T47D (cell line): ENCODE data around the gene TXLNB.
"Not testable (repeated sequence)": the region's sequence is repeated elsewhere in the genome, so short reads cannot be mapped to it uniquely, and the experiment has no call there.

Experiments used
- DNase-seq, 2 experiments: peaks; one replicate each; pipeline versions ENCODE4 v3.0.0 to v3.0.0-alpha.2; 2011 to 2012; ENCODE audit warnings: low read depth in 1 of 2, low spot score in 1 of 2
- JUND ChIP-seq: IDR thresholded peaks from 2 replicates; pipeline ENCODE4 v1.6.1; 2012; ENCODE audit warnings: low read depth
- in situ Hi-C: cut with HindIII; loops from 2 replicates; pipeline ENCODE4 v1.10.0; 2016; ENCODE audit warnings: low sequenced_read_pairs, low pct_unique_long_range_greater_than_20kb

TXLNB gene

DNA sequence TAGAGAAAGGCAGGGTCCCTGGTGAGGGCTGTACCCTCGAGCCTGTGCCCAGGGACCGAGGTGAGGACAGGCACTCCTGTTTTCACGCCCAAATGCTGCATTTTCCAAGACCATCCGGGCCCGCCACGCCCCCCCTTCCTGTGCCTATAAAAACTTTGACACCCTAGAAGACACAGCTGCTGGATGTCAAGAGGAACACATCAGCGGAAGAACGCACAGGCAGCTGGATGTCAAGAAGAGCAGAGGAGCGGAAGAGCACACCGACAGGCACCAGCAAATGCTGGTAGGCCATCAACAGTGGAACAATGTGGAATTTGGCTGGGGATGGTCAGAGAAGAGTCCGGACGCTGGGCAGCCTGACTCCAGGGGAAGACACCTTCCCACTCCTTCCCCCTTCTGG is 56.1 kb downstream of the TXLNB start:
- no peak for DNase-seq
- in situ Hi-C loops = no loop called here
- TF ChIP-seq JUND = no peak

DNA sequence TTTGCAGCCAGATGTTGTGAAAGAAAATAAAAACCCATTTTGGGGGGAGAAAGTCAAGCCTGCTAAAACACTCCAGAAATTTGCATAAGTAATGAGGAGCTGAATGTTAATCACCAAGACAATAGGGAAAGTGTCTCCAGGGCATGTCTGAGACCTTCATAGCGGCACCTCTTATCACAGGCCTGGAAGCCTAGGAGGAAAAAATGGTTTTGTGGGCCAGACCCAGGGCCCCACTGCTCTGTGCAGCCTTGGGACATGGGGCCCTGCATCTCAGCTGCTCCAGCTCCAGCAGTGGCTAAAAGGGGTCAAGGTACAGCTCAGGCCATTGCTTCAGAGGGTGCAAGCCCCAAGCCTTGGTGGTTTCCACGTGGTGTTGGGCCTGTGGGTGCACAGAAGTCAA is 57.6 kb downstream of the TXLNB start:
- DNase-seq, in situ Hi-C loops: not testable (repeated sequence)

DNA sequence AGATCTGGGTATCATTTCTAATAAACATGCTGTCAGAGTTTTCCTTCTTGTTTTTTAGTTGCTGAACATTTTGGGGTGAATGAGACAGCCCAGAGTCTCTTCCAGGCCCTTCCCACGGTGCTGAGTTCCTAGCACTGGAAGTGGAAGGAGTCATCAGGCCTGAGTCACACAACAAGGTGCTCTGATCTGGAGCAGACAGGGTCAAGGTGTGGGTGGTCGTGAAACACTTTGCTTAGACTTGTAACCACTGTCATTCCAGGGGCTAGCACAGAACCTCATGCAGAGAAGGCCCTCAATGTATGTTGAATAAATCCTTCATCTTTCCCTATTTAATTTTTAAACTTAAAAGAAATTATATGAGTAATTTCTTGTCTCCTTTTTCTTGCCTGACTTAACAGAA is 60.6 kb downstream of the TXLNB start:
- TF ChIP-seq JUND = no peak
- in situ Hi-C loops = no loop called here
- no peak for DNase-seq

DNA sequence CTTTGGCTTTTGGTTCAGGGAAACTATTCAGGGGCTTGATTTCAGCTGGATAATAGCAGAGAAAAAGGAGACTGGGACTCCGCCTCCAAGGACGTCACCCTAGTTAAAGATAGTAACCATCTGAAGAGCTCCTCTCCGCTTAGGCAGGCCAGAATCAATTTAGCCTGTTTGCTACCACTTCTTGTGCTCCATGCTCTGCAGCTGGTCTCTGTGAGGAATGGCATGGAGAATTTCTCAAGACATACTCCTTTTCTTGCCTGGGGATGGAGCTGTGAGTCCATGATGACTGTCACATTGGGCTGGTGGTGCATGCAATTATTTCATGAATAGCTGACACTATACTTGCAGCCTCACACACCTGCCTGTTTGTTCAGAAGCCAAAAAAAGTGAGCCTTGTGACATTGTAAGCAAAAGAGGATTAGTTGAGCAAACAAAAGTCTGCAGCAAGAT is 61.4 kb downstream of the TXLNB start:
- in situ Hi-C loops = no loop called here
- TF ChIP-seq JUND = no peak
- peak in 1 of 2 experiments; percentile 94 for DNase-seq

DNA sequence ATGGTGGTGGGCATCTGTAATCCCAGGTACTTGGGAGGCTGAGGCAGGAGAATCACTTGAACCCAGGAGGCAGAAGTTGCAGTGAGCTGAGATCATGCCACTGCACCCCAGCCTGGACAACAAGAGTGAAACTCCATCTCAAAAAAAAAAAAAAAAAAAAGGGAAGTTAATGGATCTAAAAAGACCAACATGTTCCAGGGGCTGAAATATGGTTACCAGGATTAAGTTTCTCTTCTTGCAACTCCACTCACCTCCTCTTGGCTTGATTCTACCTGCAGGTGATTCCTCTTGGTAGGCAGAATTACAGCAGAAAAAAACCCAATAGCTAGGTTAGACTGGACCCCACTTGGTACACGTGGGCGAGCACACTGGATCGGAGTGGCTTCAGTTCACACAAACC is 63.4 kb downstream of the TXLNB start:
- DNase-seq, in situ Hi-C loops: not testable (repeated sequence)

DNA sequence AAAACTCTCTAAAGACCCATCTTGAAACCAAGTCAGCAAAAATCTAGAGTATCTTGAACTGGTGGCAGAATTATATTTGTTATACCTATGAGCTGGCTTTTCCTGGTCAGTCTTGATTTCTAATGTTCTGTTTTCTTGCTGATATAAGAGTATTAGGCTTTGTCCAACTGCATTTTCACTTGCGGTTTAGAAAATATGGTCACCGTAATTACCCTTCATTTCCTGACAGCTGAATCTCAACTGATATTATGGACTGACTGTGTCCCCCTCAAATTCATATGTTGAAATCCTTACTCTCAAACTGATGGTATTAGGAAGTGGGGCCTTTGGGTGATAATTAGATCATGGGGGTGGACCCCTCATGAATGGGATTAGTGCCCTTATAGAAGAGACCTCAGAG is 72.1 kb downstream of the TXLNB start:
- DNase-seq = no peak
- in situ Hi-C loops = no loop called here
- TF ChIP-seq JUND = no peak

DNA sequence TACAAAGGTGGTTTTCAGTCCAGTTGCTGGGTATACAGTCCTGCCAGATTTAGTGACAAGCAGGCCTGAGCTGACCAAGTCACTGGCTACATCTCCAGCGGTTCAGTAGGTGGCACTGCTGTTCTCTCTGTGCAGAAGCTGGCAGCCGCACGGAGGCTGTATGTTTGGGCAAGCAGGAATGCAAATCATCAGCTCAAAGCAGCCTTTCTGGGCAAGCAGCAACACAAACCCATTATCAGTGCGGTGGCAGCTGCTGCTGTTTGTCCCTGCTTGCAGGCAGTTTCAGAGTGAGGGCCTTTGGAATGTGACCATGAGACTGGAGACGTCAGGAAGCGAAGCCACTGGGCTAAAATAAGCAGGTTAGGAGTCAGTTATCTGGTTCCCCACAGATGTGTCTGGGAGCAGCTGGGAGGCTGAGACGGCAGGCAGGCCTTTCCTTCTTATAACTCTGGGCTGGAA is 72.5 kb downstream of the TXLNB start:
- DNase-seq = peak; percentile 50 to 92
- no peak for TF ChIP-seq JUND
- in situ Hi-C loops = no loop called here

DNA sequence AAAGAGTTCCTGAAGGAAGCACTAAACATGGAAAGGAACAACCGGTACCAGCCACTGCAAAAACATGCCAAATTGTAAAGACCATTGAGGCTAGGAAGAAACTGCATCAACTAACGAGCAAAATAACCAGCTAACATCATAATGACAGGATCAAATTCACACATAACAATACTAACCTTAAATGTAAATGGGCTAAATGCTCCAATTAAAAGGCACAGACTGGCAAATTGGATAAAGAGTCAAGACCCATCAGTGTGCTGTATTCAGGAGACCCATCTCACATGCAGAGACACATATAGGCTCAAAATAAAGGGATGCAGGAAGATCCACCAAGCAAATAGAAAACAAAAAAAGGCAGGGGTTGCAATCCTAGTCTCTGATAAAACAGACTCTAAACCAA is 79.3 kb downstream of the TXLNB start:
- DNase-seq, in situ Hi-C loops: not testable (repeated sequence)

DNA sequence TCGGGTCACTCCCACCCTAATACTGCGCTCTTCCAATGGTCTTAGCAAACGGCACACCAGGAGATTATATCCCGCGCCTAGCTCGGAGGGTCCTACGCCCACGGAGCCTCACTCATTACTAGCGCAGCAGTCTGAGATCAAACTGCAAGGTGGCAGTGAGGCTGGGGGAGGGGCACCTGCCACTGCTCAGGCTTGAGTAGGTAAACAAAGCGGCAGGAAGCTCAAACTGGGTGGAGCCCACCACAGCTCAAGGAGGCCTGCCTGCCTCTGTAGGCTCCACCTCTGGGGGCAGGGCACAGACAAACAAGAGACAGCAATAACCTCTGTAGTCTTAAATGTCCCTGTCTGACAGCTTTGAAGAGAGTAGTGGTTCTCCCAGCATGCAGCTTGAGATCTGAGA is 81.0 kb downstream of the TXLNB start:
- DNase-seq, in situ Hi-C loops: not testable (repeated sequence)

DNA sequence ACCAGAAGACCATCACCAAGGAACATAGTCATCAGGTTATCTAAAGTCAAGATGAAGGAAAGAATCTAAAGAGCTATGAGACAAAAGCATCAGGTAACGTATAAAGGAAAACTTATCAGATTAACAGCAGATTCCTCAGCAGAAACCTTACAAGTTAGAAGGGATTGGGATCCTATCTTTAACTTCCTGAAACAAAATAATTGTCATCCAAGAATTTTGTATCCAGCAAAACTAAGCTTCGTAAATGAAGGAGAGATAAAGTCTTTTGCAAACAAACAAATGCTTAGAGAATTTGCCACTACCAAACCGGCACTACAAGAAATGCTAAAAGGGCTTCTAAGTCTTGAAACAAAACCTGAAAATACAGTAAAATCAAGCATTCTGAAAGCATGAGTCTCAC is 86.0 kb downstream of the TXLNB start:
- in situ Hi-C loops = no loop called here
- DNase-seq = no peak
- no peak for TF ChIP-seq JUND

DNA sequence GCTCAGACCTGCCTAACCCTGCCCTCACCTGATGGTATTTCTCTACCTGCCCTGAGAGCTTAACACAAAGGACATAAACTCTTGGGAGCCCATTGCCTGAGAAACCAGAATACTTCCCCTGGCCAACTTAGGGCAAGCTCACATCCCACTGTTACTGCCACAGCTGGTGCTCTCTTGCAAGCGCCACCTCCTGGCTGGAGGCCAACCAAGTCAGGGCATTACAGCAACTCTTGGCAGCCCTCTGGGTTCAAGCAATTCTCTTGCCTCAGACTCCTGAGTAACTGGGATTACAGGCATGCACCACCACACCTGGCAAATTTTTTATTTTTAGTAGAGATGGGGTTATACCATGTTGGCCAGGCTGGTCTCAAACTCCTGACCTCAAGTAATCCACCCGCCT is 86.8 kb downstream of the TXLNB start:
- TF ChIP-seq JUND = no peak
- no peak for DNase-seq
- in situ Hi-C loops = no loop called here

DNA sequence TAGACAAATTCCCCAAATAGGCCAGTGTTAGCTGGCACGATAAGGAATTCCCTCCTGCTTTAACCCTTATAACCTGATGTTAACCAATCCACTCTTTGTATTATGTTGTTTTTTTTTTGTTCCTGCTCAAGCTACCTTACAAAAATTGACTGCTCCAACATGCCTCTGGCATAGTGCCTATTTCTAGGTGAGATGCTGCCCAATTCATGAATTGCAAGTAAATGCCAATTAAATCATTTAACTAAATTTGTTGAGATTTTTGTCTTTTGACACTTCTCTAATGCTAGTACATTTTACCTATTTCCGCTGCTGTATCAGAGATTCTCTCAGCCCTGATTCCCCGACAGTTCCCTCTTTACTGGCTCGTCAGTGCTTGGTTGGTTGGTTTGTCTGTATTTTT is 90.4 kb downstream of the TXLNB start:
- no peak for DNase-seq
- TF ChIP-seq JUND = no peak
- in situ Hi-C loops = no loop called here

DNA sequence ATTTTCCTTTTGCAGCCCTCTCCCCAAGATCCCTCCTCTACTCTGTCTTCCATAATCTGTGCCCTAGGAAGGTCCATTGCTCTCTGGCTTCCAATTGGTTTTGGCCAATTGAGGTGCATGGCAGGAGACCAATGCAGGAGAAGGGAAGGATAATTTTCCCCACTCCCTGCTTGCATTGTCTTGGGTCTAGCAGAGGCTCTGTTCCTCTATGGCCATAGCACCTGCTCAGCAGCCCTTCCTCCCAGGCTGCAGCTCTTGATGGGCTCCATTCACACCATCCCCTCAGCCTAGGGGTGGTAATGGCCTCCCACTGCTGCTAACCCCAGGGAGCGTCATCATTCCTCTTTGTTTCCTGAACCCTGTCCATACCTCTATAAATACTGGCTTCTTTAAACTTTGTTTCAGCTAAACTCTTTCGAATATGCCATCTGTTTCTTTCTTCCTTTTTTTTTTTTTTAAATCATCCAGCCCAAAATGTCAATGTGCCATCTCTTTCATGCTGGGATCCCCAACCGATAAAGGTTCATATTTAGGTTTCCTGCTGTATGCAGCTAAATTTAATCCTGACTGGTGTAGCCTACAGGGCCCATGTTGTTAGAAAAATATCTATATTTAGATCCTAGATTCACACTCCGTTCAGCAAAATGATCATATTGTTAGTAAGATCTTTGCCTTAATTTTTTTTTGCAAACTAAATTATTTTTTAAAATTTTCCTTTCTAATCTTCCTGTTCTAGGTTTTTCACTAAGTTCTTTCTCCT is 93.1 kb downstream of the TXLNB start:
- no peak for DNase-seq
- in situ Hi-C loops = no loop called here
- TF ChIP-seq JUND = no peak

DNA sequence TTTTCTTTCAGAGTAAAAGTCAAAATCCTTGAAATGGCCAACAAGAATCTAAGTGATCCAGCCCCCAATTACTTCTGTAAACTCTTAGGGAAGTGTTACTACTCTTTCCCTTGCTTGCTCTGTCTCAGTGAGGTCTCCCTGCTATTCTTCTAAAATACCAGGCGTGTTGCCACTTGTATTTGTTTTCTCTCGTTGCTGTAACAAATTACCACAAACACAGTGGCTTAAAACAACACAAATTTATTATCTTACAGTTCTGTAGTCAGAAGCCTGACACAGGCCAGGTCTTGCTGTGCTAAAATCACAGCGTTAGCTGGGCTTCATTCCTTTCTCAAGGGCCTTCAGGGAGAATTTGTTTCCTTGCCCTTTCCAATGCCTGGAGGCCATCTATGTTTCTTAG is 97.1 kb downstream of the TXLNB start:
- no peak for TF ChIP-seq JUND
- in situ Hi-C loops = no loop called here
- DNase-seq = peak in 1 of 2 experiments; percentile 2
